SK-N-SH (cell line): ENCODE measurements around the gene RAVER2.

Experiments
- CHD2 ChIP-seq: fragments of 150-350 bp; IDR thresholded peaks from 2 replicates; pipeline ENCODE4 v1.6.1; 2018; ENCODE audit warnings: low read length; ENCODE audit not compliant: partially characterized antibody
- EP300 ChIP-seq, 2 experiments: IDR thresholded peaks; 2 replicates each; pipeline versions ENCODE4 v1.4.0 to v1.6.1; 2012; ENCODE audit warnings: borderline replicate concordance in 1 of 2, low read depth in 1 of 2, low read length in 1 of 2
- FOXJ3 ChIP-seq: sonication (generic); formaldehyde crosslinking; IDR thresholded peaks from 2 replicates; pipeline ENCODE4 v1.5.1; 2020; ENCODE audit warnings: mild to moderate bottlenecking, missing genetic modification reagents
- FOXM1 ChIP-seq: IDR thresholded peaks from 2 replicates; pipeline ENCODE4 v1.4.0; 2012; ENCODE audit warnings: low read depth, mild to moderate bottlenecking
- GABPA ChIP-seq: IDR thresholded peaks from 2 replicates; pipeline ENCODE4 v1.4.0; 2012; ENCODE audit warnings: low read depth, mild to moderate bottlenecking
- GATA2 ChIP-seq: sonication (generic); formaldehyde crosslinking; IDR thresholded peaks from 2 replicates; pipeline ENCODE4 v1.5.0; 2020; ENCODE audit warnings: mild to moderate bottlenecking, missing genetic modification reagents
- MXI1 ChIP-seq: IDR thresholded peaks from 2 replicates; pipeline ENCODE4 v1.6.1; 2012; ENCODE audit warnings: mild to moderate bottlenecking, low read depth, low read length, improper control_type of control experiment
- RCOR1 ChIP-seq: fragments of 150-350 bp; IDR thresholded peaks from 2 replicates; pipeline ENCODE4 v1.6.1; 2017; ENCODE audit warnings: antibody characterized with exemption, low read length
- SIN3A ChIP-seq: IDR thresholded peaks from 2 replicates; pipeline ENCODE4 v1.6.1; 2012; ENCODE audit warnings: low read depth, mild to moderate bottlenecking, low read length, moderate library complexity, borderline replicate concordance
- TF ChIP-seq, protein P1 (sequence below): fragments of 200-600 bp; sonication (generic); IDR thresholded peaks from 2 replicates; pipeline ENCODE4 v1.6.1; 2017; ENCODE audit warnings: antibody characterized with exemption, mild to moderate bottlenecking, moderate library complexity
- TF ChIP-seq, protein P2 (sequence below): fragments of 150-350 bp; IDR thresholded peaks from 2 replicates; pipeline ENCODE4 v1.6.1; 2017; ENCODE audit warnings: antibody characterized with exemption, low read length, low read depth, borderline replicate concordance
- TF ChIP-seq, protein P3 (sequence below): IDR thresholded peaks from 2 replicates; pipeline ENCODE4 v1.6.1; 2012; ENCODE audit warnings: mild to moderate bottlenecking, low read depth, low read length, moderate library complexity
- TF ChIP-seq, protein P4 (sequence below): IDR thresholded peaks from 2 replicates; pipeline ENCODE4 v1.4.0; 2012; ENCODE audit warnings: low read depth, borderline replicate concordance

DNA sequence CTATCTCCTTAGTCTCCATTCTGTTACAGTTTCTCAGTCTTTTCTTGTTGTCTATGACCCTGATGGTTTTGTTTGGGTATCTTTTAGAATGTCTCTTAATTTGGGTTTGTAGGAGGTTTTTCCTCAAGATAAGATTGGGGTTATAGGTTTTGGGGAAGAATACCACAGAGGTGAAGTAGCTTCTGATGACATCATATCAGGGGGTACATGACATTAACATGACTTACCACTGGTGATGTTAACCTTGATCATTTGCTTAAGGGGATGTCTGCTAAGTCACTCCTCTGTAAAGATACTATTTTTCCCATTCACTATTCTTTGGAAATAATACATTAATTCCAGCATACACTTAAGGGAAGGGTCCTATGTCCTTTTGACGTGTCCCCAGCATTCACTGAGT, 11.9 kb downstream of the RAVER2 start:
- TF ChIP-seq, protein P1, sequence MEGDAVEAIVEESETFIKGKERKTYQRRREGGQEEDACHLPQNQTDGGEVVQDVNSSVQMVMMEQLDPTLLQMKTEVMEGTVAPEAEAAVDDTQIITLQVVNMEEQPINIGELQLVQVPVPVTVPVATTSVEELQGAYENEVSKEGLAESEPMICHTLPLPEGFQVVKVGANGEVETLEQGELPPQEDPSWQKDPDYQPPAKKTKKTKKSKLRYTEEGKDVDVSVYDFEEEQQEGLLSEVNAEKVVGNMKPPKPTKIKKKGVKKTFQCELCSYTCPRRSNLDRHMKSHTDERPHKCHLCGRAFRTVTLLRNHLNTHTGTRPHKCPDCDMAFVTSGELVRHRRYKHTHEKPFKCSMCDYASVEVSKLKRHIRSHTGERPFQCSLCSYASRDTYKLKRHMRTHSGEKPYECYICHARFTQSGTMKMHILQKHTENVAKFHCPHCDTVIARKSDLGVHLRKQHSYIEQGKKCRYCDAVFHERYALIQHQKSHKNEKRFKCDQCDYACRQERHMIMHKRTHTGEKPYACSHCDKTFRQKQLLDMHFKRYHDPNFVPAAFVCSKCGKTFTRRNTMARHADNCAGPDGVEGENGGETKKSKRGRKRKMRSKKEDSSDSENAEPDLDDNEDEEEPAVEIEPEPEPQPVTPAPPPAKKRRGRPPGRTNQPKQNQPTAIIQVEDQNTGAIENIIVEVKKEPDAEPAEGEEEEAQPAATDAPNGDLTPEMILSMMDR: no peak
- TF ChIP-seq EP300 (IDR thresholded peaks at IDR 0.05; ENCODE audit: borderline replicate concordance in 1 of 2, low read depth in 1 of 2, low read length in 1 of 2) (no peak), RCOR1 (no peak), SIN3A (no peak), GABPA (no peak), FOXM1 (no peak), MXI1 (no peak), FOXJ3 (no peak), CHD2 (no peak), GATA2 (CRISPR knock-in tag) (no peak)
- TF ChIP-seq, protein P2, sequence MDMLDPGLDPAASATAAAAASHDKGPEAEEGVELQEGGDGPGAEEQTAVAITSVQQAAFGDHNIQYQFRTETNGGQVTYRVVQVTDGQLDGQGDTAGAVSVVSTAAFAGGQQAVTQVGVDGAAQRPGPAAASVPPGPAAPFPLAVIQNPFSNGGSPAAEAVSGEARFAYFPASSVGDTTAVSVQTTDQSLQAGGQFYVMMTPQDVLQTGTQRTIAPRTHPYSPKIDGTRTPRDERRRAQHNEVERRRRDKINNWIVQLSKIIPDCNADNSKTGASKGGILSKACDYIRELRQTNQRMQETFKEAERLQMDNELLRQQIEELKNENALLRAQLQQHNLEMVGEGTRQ: no peak
- TF ChIP-seq, protein P3, sequence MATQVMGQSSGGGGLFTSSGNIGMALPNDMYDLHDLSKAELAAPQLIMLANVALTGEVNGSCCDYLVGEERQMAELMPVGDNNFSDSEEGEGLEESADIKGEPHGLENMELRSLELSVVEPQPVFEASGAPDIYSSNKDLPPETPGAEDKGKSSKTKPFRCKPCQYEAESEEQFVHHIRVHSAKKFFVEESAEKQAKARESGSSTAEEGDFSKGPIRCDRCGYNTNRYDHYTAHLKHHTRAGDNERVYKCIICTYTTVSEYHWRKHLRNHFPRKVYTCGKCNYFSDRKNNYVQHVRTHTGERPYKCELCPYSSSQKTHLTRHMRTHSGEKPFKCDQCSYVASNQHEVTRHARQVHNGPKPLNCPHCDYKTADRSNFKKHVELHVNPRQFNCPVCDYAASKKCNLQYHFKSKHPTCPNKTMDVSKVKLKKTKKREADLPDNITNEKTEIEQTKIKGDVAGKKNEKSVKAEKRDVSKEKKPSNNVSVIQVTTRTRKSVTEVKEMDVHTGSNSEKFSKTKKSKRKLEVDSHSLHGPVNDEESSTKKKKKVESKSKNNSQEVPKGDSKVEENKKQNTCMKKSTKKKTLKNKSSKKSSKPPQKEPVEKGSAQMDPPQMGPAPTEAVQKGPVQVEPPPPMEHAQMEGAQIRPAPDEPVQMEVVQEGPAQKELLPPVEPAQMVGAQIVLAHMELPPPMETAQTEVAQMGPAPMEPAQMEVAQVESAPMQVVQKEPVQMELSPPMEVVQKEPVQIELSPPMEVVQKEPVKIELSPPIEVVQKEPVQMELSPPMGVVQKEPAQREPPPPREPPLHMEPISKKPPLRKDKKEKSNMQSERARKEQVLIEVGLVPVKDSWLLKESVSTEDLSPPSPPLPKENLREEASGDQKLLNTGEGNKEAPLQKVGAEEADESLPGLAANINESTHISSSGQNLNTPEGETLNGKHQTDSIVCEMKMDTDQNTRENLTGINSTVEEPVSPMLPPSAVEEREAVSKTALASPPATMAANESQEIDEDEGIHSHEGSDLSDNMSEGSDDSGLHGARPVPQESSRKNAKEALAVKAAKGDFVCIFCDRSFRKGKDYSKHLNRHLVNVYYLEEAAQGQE: no peak
- TF ChIP-seq, protein P4, sequence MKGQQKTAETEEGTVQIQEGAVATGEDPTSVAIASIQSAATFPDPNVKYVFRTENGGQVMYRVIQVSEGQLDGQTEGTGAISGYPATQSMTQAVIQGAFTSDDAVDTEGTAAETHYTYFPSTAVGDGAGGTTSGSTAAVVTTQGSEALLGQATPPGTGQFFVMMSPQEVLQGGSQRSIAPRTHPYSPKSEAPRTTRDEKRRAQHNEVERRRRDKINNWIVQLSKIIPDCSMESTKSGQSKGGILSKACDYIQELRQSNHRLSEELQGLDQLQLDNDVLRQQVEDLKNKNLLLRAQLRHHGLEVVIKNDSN: no peak
